HG03196 (cell line): ENCODE data around the gene CYP27B1.
A peak's percentile ranks its signal among the peaks of the same experiment; 100 is the strongest.

Source experiments
- ATAC-seq: cut with Tn5 transposase; IDR thresholded peaks from one replicate; pipeline ENCODE4 v1.9.1; 2021; ENCODE audit not compliant: unreplicated experiment

The CYP27B1 gene

DNA sequence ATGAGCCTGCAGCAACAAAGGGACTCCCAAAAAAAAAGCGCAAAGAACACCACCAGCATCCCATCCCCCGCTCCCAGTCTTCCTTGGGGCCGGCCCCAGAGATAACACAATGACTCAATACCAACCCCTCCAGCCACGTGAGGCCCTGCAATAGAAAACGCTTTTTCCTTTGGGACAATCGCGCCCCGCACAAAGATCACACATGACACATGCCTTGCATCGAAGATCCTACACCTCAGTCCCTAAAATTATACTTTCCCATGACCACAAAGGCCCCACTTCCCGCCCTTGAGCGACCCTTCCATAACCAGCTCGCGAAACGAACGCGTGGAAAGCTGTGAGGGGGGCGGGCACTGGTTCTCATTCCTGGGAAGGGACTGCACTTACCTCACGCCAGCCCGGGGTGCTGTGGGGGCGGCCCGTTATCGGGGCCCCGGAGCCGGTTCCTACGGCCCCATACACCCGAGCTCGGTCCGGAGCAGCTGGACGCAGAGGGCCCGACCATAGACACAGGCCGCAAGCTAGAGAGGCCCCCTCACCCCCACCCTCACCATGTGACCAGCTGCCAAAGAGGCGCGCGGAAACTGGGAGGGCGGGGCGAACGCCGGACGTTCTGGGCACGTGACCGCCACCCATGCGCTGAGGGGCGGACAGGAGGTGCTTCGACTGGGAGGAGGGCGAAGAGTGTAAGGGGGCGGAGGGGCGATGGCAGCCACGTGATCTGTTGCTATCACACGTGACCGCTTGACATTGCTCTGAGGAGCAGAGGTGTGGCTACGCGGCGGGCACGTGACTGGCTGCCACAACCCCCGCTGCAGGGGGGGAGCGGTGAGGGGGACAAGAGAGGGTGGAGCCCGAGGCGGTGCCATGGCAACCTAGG lies 14.8 kb downstream of the CYP27B1 start, which contains the start of gene CDK4:
CDK4 (minus strand) TSS at position 523 of the 880 bp plus-strand sequence. CDS start 593 bp downstream, outside the sequence.
- ATAC-seq: peak; percentile 71

GRCh38 chr12:57751432-57751787 lies 15.5 kb downstream of the CYP27B1 start:
- no peak for ATAC-seq

- ATAC-seq: no peak
These were observed 16.1 kb downstream of the CYP27B1 start for GRCh38 chr12:57750561-57751431.

- no peak for ATAC-seq
These were observed 17.8 kb downstream of the CYP27B1 start for GRCh38 chr12:57749061-57749460.

DNA sequence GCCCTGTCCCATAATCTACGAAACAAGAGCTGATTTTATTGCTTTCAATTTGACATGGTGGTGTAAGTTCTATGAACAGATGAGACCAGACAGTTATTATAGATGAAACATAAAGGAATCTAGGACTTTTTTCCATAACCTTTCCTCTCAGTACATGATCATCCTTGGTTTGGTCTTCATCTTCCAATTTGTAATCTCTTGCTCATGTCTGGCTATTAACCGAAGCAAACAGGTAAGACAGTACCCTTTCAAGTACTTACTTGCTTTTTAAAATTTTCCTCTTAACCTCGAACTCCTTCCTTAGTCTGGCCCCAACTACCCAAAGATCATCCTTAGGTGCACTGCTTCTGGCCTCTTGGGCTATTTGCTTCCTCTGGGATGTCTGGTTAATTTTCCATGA lies 20.9 kb downstream of the CYP27B1 start:
- ATAC-seq: no peak

DNA sequence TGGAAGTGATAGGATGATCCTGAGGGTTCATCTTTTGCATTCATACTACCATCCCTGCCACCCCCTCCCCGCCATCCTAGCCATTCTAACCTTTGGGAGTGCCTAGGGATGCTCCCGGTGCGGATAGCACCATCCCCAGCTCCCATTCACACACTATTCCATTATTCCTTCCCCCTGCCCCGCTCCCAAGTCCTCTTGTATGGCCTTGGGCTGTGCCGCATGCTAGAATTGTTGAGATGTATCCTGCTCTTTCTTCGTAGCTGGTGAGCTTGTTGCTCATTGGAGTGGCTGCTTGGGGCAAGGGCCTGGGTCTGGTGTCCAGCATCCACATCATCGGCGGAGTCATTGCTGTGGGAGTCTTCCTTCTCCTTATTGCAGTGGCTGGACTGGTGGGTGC lies 21.4 kb downstream of the CYP27B1 start:
- ATAC-seq: no peak

GRCh38 chr12:57744777-57745484 lies 21.9 kb downstream of the CYP27B1 start, which contains the start of gene TSPAN31:
TSPAN31 (plus strand) TSS chr12:57745039; CDS start chr12:57745155, 116 bp downstream.
- peak; percentile 68 for ATAC-seq

DNA sequence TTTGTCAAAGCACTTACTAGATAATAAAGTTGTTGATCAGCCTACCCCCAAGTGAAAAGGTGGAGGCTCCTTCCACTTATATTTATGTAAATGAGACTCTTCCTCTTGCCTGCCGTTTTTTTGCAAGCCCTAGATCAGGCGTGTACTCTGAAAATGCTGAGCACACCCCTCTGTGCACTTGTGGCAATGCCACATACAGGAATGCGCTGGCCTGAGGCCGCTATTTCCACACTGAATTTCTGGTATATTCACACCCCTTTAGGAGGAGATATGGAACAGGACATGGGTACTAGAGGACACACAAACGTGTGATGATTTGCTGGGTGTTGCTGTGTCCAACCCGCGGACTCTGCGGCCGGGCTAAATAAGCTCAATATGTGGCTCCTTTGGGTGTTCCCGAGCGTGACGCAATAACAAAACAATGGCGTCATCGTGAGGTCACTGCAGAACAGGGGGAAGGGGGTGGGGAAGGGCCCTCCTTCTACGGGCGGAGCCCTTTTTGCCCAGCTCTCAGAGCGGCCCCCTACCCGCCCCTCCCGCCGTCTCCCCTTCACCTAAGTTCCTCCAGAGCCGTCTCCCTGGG lies 22.6 kb downstream of the CYP27B1 start:
- peak; percentile 22 for ATAC-seq

- ATAC-seq: no peak
These were observed 23.1 kb downstream of the CYP27B1 start for GRCh38 chr12:57743769-57744168.

- peak; percentile 53 for ATAC-seq
These were observed 24.8 kb downstream of the CYP27B1 start for GRCh38 chr12:57741844-57742738.

DNA sequence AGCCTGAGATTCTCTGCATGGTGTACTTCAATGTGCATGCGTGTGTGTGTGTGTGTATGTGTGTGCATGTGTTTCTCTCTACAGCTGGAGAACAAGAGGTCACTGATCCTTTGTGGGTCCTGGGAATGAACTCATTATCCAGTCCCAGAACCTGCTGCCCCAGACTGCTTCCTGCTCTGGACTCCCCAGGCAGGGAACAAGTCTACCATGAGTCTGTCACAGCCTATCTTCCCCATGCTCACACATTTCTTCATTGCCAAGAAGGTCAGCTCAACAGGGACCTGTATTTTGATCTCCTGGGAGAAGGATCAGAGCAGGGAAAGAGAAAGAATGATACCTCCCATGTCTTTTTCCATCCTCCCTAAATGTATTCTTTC lies 25.5 kb downstream of the CYP27B1 start:
- ATAC-seq: no peak

DNA sequence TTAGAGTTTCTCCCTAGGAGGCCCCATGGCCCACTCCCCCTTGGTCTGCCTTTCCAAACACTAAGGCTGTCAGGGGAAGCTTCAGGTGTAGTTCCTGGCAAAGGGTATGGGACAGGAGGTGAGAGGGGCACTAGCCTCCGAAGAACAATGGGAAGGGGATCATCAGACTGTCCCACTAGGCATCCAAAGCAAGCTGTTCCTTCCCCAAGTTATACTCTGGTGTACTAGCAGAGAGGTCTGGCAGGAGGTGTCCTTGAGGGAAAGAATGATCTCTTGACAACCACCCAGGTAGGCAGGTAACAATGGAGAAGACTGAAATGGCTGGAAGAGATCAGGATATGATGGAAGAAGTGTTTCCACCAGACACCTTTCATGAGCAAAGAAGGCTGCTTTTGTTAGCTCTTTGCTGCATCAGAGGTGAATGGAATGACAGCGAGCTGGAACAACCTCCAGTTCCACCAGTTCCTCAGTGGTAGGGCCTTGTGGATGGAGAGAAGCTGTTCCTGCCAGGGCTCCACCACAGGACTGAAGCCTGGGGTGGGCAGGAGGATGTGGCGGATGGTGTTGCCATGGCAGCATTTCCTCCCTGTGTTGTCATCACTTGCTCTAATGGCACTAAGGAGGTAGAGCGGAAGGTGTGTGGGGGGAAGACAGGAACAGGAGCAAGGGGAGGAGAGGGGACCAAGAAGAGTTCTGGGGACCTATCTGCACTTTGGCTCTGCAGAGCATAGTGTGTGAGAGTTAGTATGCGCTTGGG lies 26.0 kb downstream of the CYP27B1 start:
- ATAC-seq: peak; percentile 51

DNA sequence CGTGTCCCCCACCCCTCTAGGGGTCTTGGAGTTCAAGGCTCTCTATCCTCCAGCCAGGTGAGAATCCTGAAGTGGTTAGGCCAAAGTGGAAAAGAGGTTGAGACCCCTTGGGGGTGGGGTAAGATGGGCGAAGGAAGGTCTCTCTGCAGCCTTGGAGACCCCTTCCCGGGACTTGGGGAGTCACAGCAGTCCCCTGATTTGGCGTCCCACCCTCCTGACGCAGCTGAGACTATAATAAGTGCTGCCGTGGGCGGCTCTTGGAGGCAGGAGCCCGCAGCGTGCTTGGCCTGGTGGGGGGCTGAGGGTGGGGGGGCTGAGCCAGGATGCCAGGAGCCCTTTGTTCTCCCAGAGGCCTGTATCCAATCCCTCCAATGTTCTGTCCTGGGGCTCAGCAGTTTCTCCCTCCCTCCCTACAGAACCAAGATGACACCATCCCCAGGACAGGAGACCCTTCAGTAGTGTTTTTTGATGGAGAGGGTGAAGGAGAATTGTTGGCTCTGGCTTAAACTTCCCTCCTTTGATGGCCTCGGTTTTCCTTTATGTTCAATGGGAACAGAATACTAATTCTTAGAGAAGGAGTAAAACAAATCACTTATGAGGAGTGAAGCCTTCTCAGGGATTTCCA lies 26.9 kb downstream of the CYP27B1 start:
- no peak for ATAC-seq

DNA sequence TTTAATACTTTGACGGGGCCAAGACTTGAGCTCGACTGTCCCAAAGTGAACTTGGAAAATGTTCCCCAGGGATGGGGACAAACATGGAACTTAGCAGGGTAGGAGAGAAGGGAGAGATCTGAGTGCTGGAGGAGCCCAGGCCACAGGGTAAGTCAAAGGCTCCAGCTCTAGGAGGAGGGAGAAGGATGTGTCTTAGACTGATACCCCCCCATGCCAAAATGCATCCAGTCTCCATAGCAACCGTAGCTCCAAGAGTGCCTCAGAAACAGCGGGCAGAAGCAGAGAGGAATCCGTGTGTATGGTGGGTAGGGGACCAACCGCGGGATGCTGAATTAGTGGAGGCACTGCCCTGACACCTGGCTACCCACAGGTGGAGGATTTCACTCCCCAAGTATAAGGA lies 27.5 kb downstream of the CYP27B1 start:
- no peak for ATAC-seq

DNA sequence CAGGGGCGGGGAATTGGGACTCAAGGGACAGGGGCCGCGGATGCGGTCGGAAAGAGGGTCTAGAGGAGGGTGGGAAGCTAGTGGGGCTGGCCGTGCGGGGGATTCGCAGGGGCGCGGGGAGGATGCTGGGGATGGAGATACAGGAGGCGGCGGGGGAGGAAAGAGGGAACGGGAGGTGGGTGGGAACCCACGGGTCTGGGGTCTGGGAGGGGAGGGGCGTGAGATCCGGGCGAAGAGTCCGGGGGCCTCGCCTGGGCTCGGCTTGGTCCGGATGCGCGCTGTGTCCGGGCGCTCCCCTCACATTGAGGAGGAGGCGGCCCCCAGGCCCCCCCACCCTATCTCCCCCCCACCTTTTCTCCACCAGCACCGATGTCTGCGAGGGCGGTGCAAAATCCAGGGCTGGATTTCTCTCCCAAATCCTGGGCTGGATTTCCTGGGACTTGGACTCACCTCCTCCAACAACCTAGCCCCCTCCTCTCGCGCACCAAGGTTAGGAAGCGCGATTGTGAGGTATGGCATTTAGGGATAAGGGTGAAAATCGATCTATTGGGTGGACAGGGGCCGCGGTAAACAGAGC lies 28.1 kb downstream of the CYP27B1 start, which contains the start of gene AGAP2:
AGAP2 (minus strand) TSS at position 82 of the 577 bp plus-strand sequence. CDS start 496 bp downstream, outside the sequence.
- ATAC-seq: no peak

DNA sequence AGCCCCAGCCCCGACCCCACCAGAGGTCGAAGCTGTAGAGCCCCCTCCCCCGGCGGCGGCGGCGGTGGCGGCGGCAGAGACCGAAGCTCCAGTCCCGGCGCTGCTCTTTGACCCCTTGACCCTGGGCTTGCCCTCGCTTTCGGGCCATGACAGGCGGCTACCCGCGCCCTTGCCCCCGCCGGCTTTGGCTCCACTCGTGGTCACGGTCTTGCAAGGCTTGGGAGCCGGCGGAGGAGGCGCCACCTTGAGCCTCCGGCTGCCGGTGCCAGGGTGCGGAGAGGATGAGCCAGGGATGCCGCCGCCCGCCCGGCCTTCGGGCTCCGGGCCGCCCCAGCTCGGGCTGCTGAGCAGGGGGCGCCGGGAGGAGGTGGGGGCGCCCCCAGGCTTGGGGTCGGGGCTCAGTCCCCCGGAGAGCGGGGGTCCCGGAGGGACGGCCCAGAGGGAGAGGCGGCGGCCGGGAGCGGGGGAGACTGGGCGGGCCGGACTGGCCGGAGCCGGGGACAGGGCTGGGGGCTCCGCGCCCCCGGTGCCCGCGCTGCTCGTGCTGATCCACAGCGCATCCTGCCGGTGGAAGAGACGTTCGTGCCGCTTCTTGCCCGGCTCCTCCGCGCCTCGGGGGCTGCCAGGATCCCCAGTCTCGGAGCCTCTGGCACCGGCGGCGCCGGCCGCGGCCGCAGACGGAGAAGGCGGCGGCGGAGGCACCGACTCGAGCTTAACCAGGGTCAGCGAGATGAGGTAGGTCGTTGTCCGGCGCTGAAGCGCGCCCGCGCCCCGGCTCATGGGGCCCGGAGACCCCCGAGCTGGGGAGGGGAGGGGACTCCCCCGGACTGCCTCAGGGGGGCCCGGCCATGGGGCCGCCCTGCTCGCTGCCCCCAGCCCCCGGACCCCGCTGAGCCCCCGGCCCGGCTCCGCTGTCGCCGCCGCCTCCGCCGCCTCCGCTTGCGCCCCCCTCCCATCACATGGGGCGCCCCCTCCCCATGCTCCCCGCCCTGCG lies 29.1 kb downstream of the CYP27B1 start:
- no peak for ATAC-seq
